Thoracic aorta (tissue), 2 donors: Measurements from ENCODE around the gene FRMPD4. TPM values are rescaled to one million over a fixed set of nuclear protein-coding genes. Genes with fewer than 3 reads are reported as not detected.

ENCODE experiments used
- ATAC-seq: fragments of 150-250 bp; one replicate; pipeline ENCODE4 v1.8.0; 2017; ENCODE audit warnings: low read depth; ENCODE audit not compliant: insufficient number of reproducible peaks, low FRiP score
- DNase-seq: peaks from one replicate; pipeline ENCODE4 v3.0.0-alpha.2; 2020; ENCODE audit warnings: low spot score
- H3K27ac ChIP-seq, 2 donors: fragments of 200-600 bp; sonication (generic); 1 replicate in 1 of 2; 2 replicates in 1 of 2; pipeline ENCODE4 v1.5.1; 2016; ENCODE audit warnings: mild to moderate bottlenecking in 2 of 2, moderate library complexity in 2 of 2
- H3K27me3 ChIP-seq: fragments of 200-600 bp; sonication (generic); replicated peaks from 2 replicates; pipeline ENCODE4 v1.6.0; 2016; ENCODE audit warnings: mild to moderate bottlenecking; ENCODE audit not compliant: insufficient read depth
- H3K36me3 ChIP-seq: fragments of 200-600 bp; sonication (generic); one replicate; pipeline ENCODE4 v1.5.1; 2016
- H3K4me1 ChIP-seq, 2 donors: fragments of 200-600 bp; sonication (generic); 1 replicate in 1 of 2; 2 replicates in 1 of 2; pipeline versions ENCODE4 v1.5.1 to v1.6.0; 2016; ENCODE audit warnings: low read depth in 2 of 2, mild to moderate bottlenecking in 1 of 2; ENCODE audit not compliant: control insufficient read depth in 1 of 2
- H3K4me3 ChIP-seq: fragments of 200-600 bp; sonication (generic); 2 replicates; pipeline ENCODE4 v1.5.1; 2016; ENCODE audit warnings: mild to moderate bottlenecking
- H3K9me3 ChIP-seq: fragments of 200-600 bp; sonication (generic); 2 replicates; pipeline ENCODE4 v1.5.1; 2016
- CTCF ChIP-seq: fragments of 200-600 bp; sonication (generic); IDR thresholded peaks from one replicate; pipeline ENCODE4 v1.5.1; 2019; ENCODE audit warnings: antibody characterized with exemption
- total RNA-seq, 2 donors: library from RNA; depleted of rRNA; stranded (reverse); fragments of >200 nt; gene quantifications; one replicate each; pipeline versions ENCODE4 v1.1.0 to v1.2.3, GENCODE V29; 2016

Gene FRMPD4
- total RNA-seq, 2 donors from 2014 or later = not detected

GRCh38 chrX:12329476-12329875, 191.2 kb downstream of the FRMPD4 start:
- H3K4me1 ChIP-seq = no peaks in the 10 kb centered on the region

GRCh38 chrX:12330841-12331240, 192.6 kb downstream of the FRMPD4 start:
- H3K4me1 ChIP-seq = no peaks in the 10 kb centered on the region

More at GRCh38 chrX:12329476-12329875, 191.2 kb downstream of the FRMPD4 start:
- no peak overlapping the region for H3K27ac ChIP-seq
- no peak for TF ChIP-seq CTCF
- H3K9me3 ChIP-seq = no peaks in the 10 kb centered on the region
- no peak for DNase-seq
- no peaks in the 10 kb centered on the region for H3K27me3 ChIP-seq
- no peaks in the 10 kb centered on the region for H3K36me3 ChIP-seq
- no peak overlapping the region for H3K4me3 ChIP-seq
- ATAC-seq = no peak

GRCh38 chrX:12332786-12333347, 194.6 kb downstream of the FRMPD4 start:
- no peaks in the 10 kb centered on the region for H3K36me3 ChIP-seq
- no peak overlapping the region for H3K27ac ChIP-seq
- no peak for TF ChIP-seq CTCF
- H3K4me1 ChIP-seq = no peaks in the 10 kb centered on the region
- H3K27me3 ChIP-seq = no peaks in the 10 kb centered on the region
- ATAC-seq (no peak), DNase-seq (no peak)
- no peaks in the 10 kb centered on the region for H3K9me3 ChIP-seq
- no peak overlapping the region for H3K4me3 ChIP-seq

More at GRCh38 chrX:12330841-12331240, 192.6 kb downstream of the FRMPD4 start:
- no peaks in the 10 kb centered on the region for H3K27me3 ChIP-seq
- ATAC-seq (no peak), DNase-seq (no peak)
- no peaks in the 10 kb centered on the region for H3K9me3 ChIP-seq
- H3K36me3 ChIP-seq = no peaks in the 10 kb centered on the region
- no peak for TF ChIP-seq CTCF
- H3K4me3 ChIP-seq = no peak overlapping the region
- no peak overlapping the region for H3K27ac ChIP-seq

- ATAC-seq (no peak), DNase-seq (no peak)
- H3K4me3 ChIP-seq = no peak overlapping the region
- H3K9me3 ChIP-seq = no peaks in the 10 kb centered on the region
- H3K4me1 ChIP-seq = no peaks in the 10 kb centered on the region
- no peak overlapping the region for H3K27ac ChIP-seq
- H3K27me3 ChIP-seq = no peaks in the 10 kb centered on the region
- TF ChIP-seq CTCF = no peak
- H3K36me3 ChIP-seq = no peaks in the 10 kb centered on the region
These were observed 201.6 kb downstream of the FRMPD4 start for GRCh38 chrX:12339921-12340320.

GRCh38 chrX:12344954-12345353, 206.7 kb downstream of the FRMPD4 start:
- H3K4me1 ChIP-seq = no peaks in the 10 kb centered on the region
- DNase-seq = no peak
- H3K9me3 ChIP-seq = no peaks in the 10 kb centered on the region
- no peak overlapping the region for H3K27ac ChIP-seq
- H3K27me3 ChIP-seq = no peaks in the 10 kb centered on the region
- no peak for ATAC-seq
- no peaks in the 10 kb centered on the region for H3K36me3 ChIP-seq
- no peak for TF ChIP-seq CTCF
- no peak overlapping the region for H3K4me3 ChIP-seq
